ENCODE measurements around the gene ITGB6. TPM values are rescaled to one million over a fixed set of nuclear protein-coding genes. Genes with fewer than 3 reads are reported as not detected.

Gene ITGB6
- total and polyA plus RNA-seq, 2 of the 8 experiments (the other 6 are each of a cell fraction or from before 2014, with no cell fraction given): not detected

- TF ChIP-seq CHD7 (IDR thresholded peaks at IDR 0.05; ENCODE audit: insufficient replicate concordance, low read length) (no peak), PHF8 (conservative IDR thresholded peaks at IDR 0.05; ENCODE audit: low read depth, low read length) (no peak), EP300 (IDR thresholded peaks at IDR 0.05; ENCODE audit: borderline replicate concordance in 1 of 2, low read depth in 2 of 2, low read length in 2 of 2) (no peak), GABPA (IDR thresholded peaks at IDR 0.05; ENCODE audit: borderline replicate concordance, insufficient read depth, low read length) (no peak)
Measured at GRCh38 chr2:160063879-160064612, 136.0 kb downstream of the ITGB6 start (continued).

Data from H1 (cell line).